ENCODE data around the gene PNPO.
"Not testable (repeated sequence)": the region's sequence is repeated elsewhere in the genome, so short reads cannot be mapped to it uniquely, and the experiment has no call there.

Gene PNPO

GRCh38 chr17:47975189-47975822 lies 33.9 kb downstream of the PNPO start:
- no peak for DNase-seq (ENCODE audit: low read depth in 2 of 2)

GRCh38 chr17:47975823-47976205 lies 34.4 kb downstream of the PNPO start:
- no peak for DNase-seq (ENCODE audit: low read depth in 2 of 2)

DNA sequence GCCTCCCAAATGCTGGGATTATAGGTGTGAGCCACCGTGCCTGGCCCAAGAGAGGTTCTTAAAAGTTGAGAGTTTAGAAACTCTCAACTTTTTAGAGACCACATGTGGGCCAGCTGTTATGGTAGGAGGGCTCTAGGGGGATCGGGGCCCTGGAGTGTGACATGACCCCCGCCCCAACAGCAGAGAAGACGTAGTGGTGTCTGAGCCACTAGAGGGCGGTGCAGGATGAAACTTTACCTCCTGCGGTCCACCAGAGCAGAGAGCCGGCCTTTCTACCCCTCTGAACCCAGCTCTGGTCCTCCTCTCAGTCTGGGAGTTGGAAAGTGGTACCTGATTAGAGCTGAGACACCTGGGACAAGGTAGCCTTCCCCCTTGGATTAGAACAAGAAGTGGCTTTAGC lies 37.0 kb downstream of the PNPO start:
- no peak for DNase-seq (ENCODE audit: low read depth in 2 of 2)

- DNase-seq (ENCODE audit: low read depth in 2 of 2), result no peak
Measured at GRCh38 chr17:47980541-47980940, 39.2 kb downstream of the PNPO start.

GRCh38 chr17:47981462-47981861 lies 40.1 kb downstream of the PNPO start:
- DNase-seq (ENCODE audit: low read depth in 2 of 2), result no peak

DNA sequence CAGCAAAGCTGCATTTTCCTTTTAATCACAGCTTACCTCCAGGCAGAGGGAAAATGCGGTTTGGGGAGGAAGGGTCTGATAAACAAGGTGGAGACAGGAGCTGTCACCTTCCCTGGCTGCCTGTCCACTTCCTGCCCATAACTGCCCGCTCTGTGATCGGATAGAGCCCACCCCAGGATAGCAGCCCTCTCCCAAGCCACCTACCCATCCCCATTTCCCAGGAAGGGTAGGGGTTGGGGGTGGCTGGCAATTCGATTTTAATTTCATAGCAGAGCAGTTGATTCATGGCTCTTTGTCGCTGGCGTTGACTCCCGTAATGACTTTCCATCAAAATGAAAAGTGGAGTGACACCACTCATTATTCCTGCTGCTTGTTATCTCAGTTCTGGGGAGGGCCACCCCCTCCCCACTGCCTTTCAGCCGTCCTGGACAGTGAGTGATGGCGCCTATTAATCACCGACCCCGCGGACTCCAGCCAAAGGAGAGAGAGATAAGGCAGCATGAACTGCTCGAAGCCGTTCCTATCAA lies 40.8 kb downstream of the PNPO start:
- DNase-seq (ENCODE audit: low read depth in 2 of 2), result no peak

DNA sequence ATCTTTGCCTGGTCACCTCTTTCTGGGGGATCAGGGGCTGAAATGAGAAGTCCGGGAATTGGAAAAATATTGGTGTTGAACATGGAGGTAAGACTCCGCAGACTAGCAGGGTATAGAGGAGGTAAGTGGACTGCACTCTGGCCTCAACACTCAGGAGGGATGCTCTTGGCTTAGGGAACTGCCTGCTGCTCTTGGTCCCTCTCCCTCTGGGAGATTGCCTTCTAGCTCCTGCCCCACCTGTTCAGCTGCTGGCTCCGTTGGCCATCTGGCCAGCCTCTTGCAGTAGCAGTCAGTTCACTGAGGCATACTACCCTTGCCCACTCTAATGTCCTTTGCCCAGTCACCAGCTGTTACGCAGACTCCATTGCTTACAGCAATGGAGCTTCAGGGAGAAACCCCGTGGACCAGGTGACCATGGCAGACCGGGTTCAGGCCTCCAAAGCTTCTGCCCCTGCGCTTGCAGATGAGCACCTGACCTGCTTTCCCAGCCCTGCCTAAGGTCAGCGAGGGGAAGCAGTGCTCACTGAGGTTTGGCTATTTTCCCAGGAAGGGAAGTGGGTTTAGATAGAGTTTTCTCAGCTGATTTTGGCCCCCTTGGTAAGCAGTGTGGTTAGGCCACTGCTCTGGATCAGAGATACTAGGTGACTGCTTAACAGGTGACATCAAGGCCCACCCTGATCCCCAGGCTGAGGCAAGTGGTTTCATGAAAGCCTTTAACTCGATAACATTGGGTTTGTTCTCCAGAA lies 41.4 kb downstream of the PNPO start:
- DNase-seq (ENCODE audit: low read depth in 2 of 2), result no peak

DNA sequence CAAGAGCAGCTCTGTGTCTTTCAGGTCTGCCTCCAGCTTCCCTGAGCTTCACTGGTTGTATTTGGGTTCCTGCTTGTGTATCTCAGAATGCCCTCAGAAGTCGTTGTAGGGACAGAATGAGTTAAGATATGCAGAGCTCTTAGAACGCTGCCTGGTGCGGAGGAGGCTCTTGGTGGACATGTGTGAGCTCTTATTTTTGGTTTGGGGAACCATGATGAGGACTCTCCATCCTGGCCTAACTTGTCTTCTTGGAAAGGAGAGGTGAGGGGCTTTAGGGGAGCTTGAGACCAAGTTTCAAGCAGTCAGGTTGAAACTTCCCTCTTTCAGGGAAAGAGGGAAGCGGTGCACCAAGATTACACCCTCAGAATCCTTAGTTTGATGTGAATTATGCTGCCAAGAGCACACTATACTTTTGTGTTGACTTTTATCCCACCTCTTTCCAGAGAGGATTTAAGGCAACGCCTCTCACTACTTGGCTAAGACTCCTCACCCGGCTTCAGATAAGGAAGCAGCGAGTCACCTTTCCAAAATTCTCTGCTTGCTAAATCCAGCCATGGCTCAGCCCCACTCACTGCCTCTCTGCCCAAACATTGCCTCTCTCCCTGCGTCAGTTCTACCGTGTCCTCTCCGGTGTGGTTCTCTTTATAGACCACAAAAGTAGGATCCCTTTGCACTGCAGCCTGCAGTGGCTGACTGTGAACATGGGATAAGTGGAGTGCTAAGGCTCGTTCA lies 42.3 kb downstream of the PNPO start:
- no peak for DNase-seq (ENCODE audit: low read depth in 2 of 2)

DNA sequence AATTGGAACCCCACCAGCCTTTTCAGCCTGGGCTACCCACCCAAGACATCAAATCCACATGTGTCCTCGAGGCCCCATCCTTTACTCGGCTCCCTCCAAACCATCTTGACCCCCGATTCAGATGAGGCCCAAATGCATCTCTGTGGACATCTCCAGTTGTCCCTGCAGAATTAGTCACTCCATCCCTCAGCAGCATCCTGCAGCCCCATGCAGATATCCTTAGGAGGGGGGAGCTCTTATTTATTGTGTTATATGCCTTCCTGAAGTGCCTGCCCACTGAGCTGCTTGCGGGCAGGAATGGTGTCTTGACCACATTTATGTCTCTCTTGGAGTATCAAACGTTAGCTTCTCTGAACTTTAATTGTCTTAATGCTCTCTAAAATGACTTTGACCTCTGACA lies 45.1 kb downstream of the PNPO start:
- no peak for DNase-seq (ENCODE audit: low read depth in 2 of 2)

- no peak for DNase-seq (ENCODE audit: low read depth in 2 of 2)
Measured at GRCh38 chr17:47987240-47987835, 46.0 kb downstream of the PNPO start.

DNA sequence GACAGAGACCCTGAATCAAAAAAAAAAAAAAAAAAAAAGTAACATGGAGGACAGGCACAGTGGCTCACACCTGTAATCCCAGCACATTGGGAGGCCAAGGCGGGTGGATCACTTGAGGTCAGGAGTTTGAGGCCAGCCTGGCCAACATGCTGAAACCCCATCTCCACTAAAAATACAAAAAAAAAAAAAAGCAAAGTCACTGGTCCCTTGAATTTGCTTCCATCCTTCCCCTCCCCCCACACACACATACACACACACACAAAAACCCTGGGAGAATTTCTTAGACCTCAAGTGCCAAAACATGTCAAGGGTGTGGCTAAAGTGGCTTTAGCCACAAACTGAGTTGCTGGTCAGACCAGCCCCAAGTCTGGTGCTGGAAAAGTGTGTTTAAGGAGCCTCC lies 47.1 kb downstream of the PNPO start:
- DNase-seq (ENCODE audit: low read depth in 2 of 2), result not testable (repeated sequence)

GRCh38 chr17:47989159-47989558 lies 47.8 kb downstream of the PNPO start:
- no peak for DNase-seq (ENCODE audit: low read depth in 2 of 2)

DNA sequence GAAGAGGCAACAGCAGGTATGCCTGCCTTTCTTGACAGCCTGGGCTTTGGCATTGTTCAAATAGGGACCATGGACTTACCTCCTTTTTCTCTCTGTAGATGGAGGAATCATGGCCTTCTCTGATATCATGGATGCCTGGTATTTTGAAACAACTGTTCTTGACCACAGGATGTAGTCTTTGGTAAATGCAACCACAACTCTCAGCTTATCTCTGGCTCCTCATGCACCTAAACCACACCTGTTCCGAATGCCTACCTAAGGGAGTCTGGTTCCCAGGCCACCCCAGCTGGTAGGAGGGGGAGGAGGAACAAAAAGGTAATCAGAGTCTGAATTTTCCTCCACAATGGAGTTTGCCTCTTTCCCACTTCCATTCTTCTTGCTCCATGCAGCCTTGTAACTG lies 48.3 kb downstream of the PNPO start:
- DNase-seq (ENCODE audit: low read depth in 2 of 2), result no peak

DNA sequence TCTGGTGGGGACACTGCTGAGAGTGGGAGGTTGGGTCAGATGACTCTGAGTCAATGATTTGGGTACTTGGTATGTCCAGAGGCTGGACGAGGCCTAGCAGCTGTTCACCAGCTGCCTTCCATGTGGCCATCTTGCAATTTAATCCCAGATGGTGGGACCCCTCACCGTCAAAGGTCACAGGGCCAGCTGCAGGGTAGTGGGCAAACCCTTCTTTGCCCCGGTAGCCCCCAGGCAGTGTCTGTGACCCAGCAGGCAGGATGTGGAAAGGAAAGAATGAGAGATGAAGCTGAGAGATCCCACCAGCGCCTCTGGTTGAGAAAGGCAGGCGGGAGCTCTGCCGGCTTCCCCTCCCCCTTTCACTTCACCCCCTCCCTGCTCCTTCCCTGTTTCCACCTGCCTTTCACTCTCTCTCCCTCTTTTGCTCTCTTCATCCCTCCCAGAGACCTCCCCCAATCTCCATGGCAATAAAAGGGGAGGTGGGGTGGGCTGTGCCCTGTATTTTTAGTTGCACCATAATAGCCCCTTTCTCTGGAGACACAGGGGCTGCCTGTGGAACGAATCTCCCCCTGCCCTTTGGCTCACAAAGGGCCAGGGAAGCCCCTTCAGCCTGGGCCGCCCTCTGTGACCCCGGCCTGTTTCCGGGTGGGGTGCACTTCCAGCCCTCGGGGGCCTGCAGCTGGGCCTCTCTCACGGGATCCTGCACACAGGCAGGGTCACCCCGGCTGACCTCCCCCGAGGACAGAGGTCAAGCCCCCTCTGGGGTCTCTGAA lies 49.8 kb downstream of the PNPO start:
- no peak for DNase-seq (ENCODE audit: low read depth in 2 of 2)

DNA sequence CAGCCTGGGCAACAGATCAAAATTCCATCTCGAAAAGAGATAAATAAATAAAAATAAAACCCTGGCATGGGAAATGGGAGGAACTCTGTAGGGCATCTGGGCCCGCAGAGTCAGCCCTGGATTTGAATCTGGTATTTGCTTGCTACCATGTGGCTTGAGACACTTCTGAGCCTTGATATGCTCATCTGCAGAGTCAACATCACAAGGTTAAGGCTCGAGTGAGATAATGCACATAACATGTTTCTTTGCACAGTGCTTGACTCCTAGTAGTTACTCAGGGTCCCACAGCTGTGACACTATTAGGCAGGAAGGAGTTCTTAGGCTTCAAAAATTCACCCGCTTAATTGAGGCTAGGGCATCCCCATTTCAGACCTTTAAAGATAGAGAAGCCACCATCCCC lies 50.8 kb downstream of the PNPO start:
- no peak for DNase-seq (ENCODE audit: low read depth in 2 of 2)

DNA sequence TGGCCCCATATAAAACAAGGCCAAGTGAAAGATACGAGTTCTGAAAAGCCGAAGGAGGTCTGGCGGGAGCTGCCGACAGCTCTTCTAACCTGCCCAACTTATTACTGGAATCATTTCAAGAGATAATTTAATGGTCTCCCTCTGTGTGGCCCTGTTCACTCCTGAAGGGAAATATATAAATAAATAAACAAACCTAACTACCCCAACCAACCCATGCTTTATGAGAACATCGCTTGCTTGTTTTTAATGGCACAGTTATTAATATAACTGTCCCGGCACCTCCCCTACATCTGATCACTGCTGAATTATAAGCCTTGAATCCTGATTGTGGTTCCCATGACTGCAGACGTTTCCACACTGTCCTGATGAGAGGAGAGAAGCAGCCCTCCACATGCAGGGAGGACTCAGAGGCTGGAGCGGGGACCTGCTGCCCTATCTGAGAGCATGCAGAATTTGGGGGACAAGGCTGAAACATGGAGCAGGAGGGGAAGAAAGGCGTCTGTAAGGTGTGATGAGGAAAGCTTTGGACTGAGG lies 51.7 kb downstream of the PNPO start:
- DNase-seq (ENCODE audit: low read depth in 2 of 2), result no peak

- no peak for DNase-seq (ENCODE audit: low read depth in 2 of 2)
Measured at GRCh38 chr17:47993964-47994363, 52.6 kb downstream of the PNPO start.

- DNase-seq (ENCODE audit: low read depth in 2 of 2), result no peak
Measured at GRCh38 chr17:47994724-47995123, 53.4 kb downstream of the PNPO start.

- DNase-seq (ENCODE audit: low read depth in 2 of 2), result no peak
Measured at GRCh38 chr17:47995241-47995935, 54.0 kb downstream of the PNPO start.

- DNase-seq (ENCODE audit: low read depth in 2 of 2), result no peak
Measured at GRCh38 chr17:47996201-47996600, 54.8 kb downstream of the PNPO start.

DNA sequence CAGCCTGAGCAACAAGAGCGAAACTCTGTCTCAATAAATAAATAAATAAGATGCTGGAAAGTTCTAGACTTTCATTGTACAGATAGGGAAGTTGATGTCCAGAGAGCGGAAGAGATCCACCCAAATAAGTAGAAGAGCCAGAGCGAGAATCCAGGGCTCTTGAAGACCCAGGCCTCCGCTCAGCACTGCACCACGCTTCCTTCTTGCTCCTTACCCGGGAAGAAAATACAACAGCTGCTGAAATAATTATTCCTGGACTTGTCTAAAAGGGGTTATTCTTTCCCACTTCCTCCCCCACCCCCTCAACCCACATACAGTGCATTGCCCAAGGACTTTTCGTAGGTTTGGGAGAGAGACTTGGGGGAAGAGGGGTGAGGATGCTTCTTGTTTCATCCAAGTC lies 56.2 kb downstream of the PNPO start:
- DNase-seq (ENCODE audit: low read depth in 2 of 2), result no peak

All from fibroblast of skin of left biceps (primary cell).